GM18858 (cell line): Measurements from ENCODE around the gene ASGR1.
"Not testable (repeated sequence)": the region's sequence is repeated elsewhere in the genome, so short reads cannot be mapped to it uniquely, and the experiment has no call there.

Experiments
- ATAC-seq: cut with Tn5 transposase; IDR thresholded peaks from one replicate; pipeline ENCODE4 v1.9.1; 2021; ENCODE audit not compliant: unreplicated experiment

ASGR1 gene

DNA sequence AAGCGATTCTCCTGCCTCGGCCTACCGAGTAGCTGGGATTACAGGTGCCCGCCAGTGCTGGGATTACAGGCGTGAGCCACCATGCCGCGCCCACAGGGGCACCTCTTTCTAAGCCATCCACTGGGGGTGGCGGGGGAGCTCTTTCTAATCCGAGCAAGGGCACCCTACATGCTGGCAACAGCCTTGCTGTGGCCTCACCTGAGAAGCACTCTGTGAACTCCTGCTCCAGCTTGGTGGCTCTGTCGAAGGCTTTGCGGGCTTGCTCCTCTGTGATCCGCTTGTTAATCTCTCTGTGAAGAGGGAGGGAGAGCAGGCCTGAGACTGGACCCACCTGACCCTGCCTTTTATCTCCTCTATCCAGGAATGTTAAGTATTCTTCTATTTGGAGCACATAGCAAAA lies 11.9 kb upstream of the ASGR1 start:
- no peak for ATAC-seq

DNA sequence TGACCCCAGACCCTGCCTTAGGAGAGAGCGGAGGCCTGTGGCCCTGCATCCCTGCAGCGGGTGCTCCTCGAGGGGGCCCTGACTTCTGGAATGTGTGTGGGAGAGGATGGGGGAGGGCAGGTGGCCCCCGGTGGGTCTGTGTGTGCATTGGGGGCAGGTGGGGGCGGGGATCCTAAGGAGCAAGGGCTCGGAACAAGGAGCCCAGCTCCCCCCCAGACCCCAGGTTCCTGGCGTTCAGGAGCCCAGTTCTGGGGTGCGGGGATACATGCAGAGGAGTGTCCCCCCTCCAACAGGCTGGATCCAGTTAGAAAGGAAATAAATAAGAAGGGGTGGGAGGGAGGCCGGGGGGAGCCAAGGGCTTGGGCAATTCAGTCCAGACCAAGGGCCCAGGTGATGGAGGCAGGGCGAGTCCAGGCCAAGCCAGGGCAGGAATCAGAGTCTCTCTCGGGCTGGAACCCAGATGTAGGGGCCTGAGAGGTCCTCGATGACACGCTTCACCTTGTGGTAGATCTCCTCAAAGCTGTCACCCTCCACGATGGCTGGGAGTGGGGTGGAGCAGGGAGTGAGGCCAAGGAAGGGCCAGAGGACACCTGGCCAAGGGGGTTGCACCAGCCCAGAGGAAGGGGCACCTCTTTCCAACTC lies 11.2 kb upstream of the ASGR1 start:
- no peak for ATAC-seq

DNA sequence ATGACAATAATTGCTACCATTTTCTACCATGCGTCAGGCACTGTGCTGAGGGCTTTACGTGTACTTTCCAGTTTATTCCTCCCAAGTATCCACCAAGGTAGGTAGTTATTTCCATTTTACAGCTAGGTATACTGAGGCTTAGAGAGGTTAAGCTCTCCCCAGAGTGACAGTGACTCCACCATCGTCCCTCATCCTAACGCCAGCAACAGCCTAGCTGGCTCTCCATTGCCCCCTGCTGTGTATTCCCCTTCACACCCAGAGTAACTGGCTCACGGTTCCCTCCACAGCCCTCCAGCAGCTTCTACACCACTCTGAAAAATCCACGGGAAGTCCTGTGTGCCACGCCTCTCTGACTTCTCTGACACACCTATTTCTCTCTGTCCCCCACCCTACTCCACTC lies 7.1 kb upstream of the ASGR1 start:
- no peak for ATAC-seq

DNA sequence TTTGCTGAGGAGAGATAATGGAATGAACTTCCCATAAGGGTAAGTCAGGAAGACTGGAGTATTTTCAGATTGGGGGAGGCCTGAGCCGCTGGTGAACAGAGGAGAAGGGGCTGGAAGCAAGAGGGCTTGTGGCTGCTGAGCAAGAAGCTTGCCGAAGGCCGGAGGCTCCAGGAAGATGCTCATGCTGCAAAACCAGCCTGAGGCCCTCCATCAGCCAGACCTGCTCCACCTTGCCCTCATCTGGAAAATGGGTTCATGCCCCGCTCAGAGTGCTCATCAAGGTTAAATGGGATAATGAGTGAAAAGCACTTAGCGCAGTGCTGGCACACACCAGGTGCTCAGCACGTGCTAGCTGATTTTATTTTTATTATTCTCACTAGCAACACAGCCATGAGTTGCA lies 5.5 kb upstream of the ASGR1 start:
- no peak for ATAC-seq

DNA sequence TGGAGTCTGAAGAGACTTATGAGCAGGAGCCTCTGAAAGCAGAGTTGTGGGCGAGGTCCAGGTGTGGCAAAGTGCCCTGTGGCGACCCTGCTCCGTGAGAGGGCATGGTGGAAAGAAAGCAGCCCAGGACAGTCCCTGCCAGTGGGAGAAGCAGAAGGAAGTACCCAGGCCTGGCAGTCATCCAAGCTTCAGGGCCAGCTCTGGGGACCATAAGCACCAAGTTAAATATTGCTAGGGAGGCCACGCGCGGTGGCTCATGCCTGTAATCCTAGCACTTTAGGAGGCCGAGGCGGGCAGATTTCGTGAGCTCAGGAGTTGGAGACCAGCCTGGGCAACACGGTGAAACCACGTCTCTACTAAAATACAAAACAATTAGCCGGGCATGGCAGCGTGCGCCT lies 4.9 kb upstream of the ASGR1 start:
- no peak for ATAC-seq

DNA sequence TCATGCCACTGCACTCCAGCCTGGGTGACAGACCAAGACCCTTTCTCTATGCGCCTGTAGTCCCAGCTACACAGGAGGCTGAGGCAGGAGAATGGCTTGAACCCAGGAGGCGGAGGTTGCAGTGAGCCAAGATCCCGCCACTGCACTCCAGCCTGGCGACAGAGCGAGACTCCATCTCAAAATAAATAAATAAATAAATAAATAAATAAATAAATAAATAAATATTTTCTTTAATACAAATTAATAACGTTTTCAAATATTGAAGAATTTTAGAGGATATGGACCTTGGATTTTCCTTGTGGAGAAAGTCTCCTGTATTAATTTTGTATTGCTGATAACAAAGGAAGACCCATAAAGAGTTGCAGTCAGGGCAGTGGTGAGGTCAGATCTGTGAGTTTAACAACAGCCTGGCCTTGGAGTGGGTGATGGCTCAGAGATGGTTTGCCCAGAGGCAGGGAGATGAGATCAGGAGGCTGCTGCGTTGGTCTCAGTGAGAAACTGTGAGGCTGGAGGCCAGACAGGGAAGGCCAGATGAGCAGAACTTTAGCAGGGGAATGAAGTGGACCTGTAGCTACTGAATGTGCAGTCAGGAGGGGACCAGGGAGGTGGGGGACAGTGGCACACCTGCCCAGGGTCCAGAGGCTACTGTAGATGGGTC lies 4.4 kb upstream of the ASGR1 start:
- ATAC-seq = no peak

DNA sequence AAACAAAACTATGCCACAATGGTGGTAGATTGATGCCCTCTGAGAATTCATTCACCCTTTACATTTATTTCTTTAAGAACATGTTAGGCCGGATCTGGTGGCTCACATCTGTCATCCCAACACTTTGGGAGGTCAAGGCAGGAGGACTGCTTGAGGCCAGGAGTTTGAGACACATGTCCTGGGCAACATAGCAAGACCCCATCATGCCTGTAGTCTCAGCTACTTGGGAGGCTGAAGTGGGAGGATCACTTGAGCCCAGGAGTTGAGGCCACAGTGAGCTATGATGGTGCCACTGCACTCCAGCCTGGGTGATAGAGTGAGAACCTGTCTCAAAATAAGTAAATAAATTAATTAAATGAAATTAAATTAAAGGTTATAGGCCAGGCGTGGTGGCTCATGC lies 2.9 kb upstream of the ASGR1 start:
- not testable (repeated sequence) for ATAC-seq

DNA sequence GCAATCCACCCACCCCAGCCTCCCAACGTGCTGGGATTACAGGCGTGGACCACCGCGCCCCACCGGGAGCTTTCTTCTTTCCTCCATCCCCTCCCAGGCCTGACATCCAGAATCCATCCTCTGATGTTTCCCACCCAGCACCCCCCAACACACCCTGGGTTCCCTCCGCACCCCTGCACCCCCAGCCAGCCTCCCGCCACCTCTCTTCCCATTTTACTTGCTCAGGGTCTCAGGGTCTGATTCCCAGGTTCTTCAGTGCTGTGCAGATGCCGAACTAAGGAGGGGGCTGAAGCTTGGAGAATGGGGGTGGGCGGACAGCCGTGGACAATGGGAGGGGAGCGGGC lies 225 bp downstream of the ASGR1 start:
- no peak for ATAC-seq

- no peak for ATAC-seq
Measured at GRCh38 chr17:7177954-7178477, 1.2 kb downstream of the ASGR1 start.

DNA sequence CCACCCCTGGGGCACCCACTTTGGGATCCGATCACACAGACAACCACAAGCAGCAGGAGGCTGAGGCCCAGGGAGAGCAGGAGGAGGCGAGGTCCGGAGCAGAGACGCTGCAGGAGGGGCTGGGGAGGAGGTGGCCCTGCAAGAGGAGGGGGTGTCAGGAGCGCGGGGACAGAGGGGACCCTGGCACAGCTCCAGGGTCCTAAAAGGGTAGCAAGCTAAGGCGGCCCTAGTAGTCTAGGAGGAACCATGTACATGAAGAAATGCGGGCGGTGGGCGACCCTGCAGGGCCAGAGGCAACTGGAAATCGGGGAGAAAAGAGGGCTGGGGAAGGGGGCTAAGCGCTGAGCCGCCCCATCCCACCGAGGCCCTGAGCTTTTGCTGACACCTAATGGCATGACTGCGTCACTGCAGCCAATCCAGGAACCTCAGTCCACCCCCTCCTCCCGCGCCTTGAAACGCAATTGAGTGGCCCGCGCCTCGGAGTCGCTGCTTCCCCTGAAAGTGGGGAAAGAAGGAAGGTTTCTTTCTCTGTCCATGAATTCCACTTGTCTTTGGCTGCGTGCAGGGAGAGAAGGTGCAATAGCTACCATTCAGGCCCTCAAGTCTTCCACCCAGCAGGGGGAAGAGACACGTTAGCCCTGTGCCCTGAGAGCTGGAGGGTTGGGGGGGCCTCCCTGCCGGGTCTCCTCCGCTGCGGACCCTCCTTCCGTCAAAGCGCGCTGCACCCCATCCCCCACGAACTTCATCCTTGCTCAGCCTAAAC lies 1.8 kb downstream of the ASGR1 start:
- ATAC-seq = no peak

- ATAC-seq = no peak
Measured at GRCh38 chr17:7176841-7177190, 2.4 kb downstream of the ASGR1 start.

DNA sequence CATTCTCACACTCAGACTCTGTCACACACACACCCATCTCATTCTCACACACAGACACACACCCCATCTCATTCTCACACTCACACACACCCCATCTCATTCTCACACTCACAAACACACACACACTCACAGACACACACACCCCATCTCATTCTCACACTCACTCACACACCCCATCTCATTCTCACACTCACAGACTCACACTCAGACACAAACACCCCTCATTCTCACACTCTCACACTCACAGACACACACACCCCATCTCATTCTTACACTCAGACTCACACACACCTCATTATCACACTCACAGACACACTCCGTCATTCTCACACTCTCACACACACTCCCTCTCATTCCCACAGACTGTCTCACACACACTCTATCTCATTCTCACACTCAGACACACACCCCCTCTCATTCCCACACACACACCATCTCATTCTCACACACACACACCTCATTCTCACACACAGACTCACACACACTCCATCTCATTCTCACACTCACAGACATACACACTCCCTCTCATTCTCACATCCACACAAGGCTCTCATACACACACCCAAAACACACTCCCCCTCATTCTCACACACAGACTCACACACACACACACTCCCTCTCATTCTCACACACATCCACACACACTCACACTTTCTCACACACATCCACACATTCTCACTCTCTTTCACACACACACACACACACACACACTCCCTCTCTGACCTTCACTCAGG lies 2.9 kb downstream of the ASGR1 start:
- no peak for ATAC-seq

- no peak for ATAC-seq
Measured at GRCh38 chr17:7175330-7175733, 3.8 kb downstream of the ASGR1 start.

DNA sequence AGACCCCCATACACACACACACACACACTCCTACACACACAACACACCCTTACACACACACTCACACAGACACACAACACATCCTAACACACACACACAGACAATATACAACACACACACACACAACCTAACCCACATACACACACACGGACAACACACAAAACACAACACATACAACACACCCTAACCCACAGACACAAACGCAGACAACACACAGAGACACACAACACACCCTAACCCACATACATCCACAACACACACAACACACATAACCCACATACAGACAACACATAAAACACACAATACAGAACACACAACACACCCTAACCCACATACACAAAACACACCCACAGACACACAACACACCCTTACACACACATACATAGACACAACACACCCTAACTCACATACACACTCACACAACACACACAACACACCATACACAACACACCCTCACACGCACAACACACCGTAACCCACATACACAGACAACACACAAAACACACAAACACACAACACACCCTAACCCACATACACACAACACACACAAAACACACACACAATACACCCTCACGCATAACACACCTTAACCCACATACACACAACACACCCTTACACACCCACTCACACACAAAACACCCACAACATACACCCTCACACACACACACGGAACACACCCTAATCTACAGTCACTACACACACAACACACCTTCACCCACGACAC lies 4.4 kb downstream of the ASGR1 start:
- no peak for ATAC-seq

GRCh38 chr17:7173687-7174602 lies 5.2 kb downstream of the ASGR1 start:
- ATAC-seq = no peak

DNA sequence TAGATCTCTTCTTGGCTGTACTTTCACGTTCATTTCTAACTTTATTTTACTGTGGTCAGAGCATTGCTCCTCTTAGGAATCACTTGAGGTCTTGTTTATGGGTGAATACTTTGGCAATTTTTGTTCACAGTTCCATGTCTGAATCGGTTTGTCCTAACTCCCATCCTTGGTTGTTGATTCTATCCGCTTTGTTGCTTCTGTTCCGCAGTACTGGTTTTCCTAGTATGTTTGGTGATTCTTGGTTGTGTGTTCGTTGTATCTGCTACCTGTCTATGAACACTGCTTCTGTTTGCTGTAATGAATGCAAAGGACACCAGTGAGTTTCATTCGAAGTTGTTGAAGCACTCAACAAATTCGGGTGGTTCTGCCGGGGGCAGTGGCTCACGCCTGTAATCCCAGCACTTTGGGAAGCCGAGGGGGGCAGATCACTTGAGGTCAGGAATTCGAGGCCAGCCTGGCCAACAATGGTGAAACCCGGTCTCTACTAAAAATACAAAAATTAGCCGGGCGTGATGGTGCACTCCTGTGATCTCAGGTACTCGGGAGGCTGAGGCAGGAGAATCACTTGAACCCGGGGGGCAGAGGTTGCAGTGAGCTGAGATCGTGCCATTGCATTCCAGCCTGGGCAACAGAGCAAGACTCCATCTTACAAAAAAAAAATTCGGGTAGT lies 6.5 kb downstream of the ASGR1 start:
- not testable (repeated sequence) for ATAC-seq

GRCh38 chr17:7169565-7169908 lies 9.6 kb downstream of the ASGR1 start:
- not testable (repeated sequence) for ATAC-seq

DNA sequence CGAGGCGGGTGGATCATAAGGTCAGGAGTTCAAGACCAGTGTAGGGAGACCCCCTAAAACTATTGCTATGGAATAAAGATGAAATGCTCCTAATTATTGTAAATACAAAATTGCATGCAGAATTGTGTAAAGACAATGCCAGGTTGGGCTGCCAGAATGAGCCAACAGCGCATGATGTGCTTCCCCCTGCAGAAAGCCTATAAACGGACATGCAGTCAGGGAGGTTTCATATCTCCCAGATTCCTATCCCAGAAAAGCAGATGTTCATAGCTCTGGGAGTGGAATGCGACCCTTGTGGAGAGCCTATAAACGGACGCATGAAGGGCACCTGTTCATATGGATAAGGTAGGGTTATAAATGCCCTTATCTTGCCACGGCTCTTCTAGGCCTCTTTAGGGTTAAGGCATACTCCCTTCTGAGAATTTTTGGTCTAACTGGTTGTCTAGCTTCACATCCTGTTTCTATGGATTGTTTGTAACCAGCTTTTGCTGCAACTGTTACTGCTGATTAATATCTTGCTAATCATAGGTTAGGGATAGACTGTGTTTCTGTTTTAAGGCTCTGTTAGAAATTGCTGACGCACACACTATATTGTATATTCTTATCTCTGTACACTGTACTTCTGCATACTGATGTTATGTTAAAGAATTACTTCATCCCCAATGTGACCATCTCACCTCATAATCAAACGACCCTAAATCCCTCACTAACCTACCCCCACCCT lies 10.2 kb downstream of the ASGR1 start:
- ATAC-seq = not testable (repeated sequence)

DNA sequence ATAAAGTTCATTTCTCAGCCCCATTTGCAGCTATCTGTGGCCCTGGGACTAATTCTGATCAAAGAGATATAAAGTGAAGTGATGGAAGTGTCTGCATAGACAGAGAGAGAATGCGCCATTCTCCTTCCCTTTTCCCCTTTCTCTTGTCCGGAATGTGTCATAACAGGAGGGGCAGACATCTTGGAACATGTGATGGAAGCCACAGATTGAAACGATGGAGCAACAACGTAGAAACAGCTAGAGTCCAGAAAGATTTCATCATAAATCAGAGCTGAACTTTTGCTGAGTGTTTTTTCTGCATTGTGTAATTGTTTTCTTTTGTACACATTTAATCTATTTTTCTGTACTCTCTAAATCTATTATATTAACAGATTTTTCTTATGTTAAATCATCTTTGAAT lies 11.3 kb downstream of the ASGR1 start:
- no peak for ATAC-seq
